WTC11 (cell line): Measurements from ENCODE around the gene TANGO2. TPM values are rescaled to one million over a fixed set of nuclear protein-coding genes. Genes with fewer than 3 reads are reported as not detected.
A peak's percentile ranks its signal among the peaks of the same experiment; 100 is the strongest.

ENCODE experiments used
- ATAC-seq: fragments of 200-7000 bp; cut with Tn5 transposase; 2 replicates; pipeline ENCODE4 v1.10.0; 2021; ENCODE audit warnings: mild to moderate bottlenecking, moderate library complexity
- CTCF ChIA-PET: fragments of 300-600 bp; sonication (Branson Sonifier 250); formaldehyde crosslinking; loops from one replicate; lab custom pipeline; 2021; ENCODE audit warnings: antibody characterized with exemption; lab: Charles Lee
- POLR2A ChIA-PET: fragments of 350-600 bp; sonication (Branson Sonifier 250); formaldehyde crosslinking; loops from one replicate; lab custom pipeline; 2021; ENCODE audit warnings: antibody characterized with exemption; lab: Charles Lee
- DNase-seq: peaks from one replicate; pipeline ENCODE4 v3.0.0; 2021; ENCODE audit warnings: low spot score
- H3K27ac Mint-ChIP-seq: 2 replicates; pipeline ENCODE4 v1.8.0; 2021; ENCODE audit warnings: mixed read lengths
- H3K27me3 Mint-ChIP-seq: 2 replicates; pipeline ENCODE4 v1.8.0; 2021; ENCODE audit warnings: low read depth, mild to moderate bottlenecking, moderate library complexity, mixed read lengths
- H3K36me3 Mint-ChIP-seq: 2 replicates; pipeline ENCODE4 v1.8.0; 2021; ENCODE audit warnings: mixed read lengths
- H3K4me1 Mint-ChIP-seq: 2 replicates; pipeline ENCODE4 v1.8.0; 2022; ENCODE audit warnings: mixed read lengths
- H3K4me3 Mint-ChIP-seq: 2 replicates; pipeline ENCODE4 v1.8.0; 2021; ENCODE audit warnings: mild to moderate bottlenecking, moderate library complexity, mixed read lengths
- H3K9me3 Mint-ChIP-seq: 2 replicates; pipeline ENCODE4 v1.8.0; 2021; ENCODE audit warnings: mixed read lengths
- ATF1 ChIP-seq: sonication (generic); formaldehyde crosslinking; IDR thresholded peaks from 2 replicates; pipeline ENCODE4 v1.8.1; 2023; ENCODE audit warnings: mild to moderate bottlenecking, moderate library complexity, missing genetic modification reagents
- ATF2 ChIP-seq: sonication (generic); formaldehyde crosslinking; IDR thresholded peaks from 2 replicates; pipeline ENCODE4 v1.8.1; 2022; ENCODE audit warnings: low read depth, missing genetic modification reagents, borderline replicate concordance
- CREB1 ChIP-seq: sonication (generic); formaldehyde crosslinking; IDR thresholded peaks from 2 replicates; pipeline ENCODE4 v1.8.0; 2023; ENCODE audit warnings: mild to moderate bottlenecking, missing genetic modification reagents
- ETV6 ChIP-seq: sonication (generic); formaldehyde crosslinking; IDR thresholded peaks from 2 replicates; pipeline ENCODE4 v1.8.1; 2022; ENCODE audit warnings: mild to moderate bottlenecking, missing genetic modification reagents
- FOXP1 ChIP-seq: sonication (generic); formaldehyde crosslinking; IDR thresholded peaks from 2 replicates; pipeline ENCODE4 v1.8.0; 2022; ENCODE audit warnings: missing genetic modification reagents, mild to moderate bottlenecking, moderate library complexity, borderline replicate concordance
- GRHL2 ChIP-seq: fragments of 250-450 bp; sonication (Bioruptor Pico); IDR thresholded peaks from 2 replicates; pipeline ENCODE4 v1.8.0; 2022; ENCODE audit warnings: mild to moderate bottlenecking, moderate library complexity; ENCODE audit not compliant: insufficient replicate concordance, severe bottlenecking
- MYBL2 ChIP-seq: sonication (generic); formaldehyde crosslinking; IDR thresholded peaks from 2 replicates; pipeline ENCODE4 v1.8.1; 2023; ENCODE audit warnings: mild to moderate bottlenecking, moderate library complexity, missing genetic modification reagents
- PRRX2 ChIP-seq: fragments of 250-450 bp; sonication (Bioruptor Pico); IDR thresholded peaks from 2 replicates; pipeline ENCODE4 v1.8.0; 2021; ENCODE audit warnings: mild to moderate bottlenecking
- SOX15 ChIP-seq: fragments of 250-450 bp; sonication (Bioruptor Pico); IDR thresholded peaks from 2 replicates; pipeline ENCODE4 v1.9.0; 2021; ENCODE audit warnings: mild to moderate bottlenecking
- TCF7 ChIP-seq: sonication (generic); formaldehyde crosslinking; IDR thresholded peaks from 2 replicates; pipeline ENCODE4 v1.8.0; 2022; ENCODE audit warnings: mild to moderate bottlenecking, low read depth, missing genetic modification reagents, moderate library complexity
- ZNF232 ChIP-seq: sonication (generic); formaldehyde crosslinking; IDR thresholded peaks from 2 replicates; pipeline ENCODE4 v1.8.0; 2022; ENCODE audit warnings: mild to moderate bottlenecking, missing genetic modification reagents
- ZNF671 ChIP-seq: fragments of 250-450 bp; sonication (Bioruptor Pico); IDR thresholded peaks from 2 replicates; pipeline ENCODE4 v1.8.0; 2021; ENCODE audit warnings: mild to moderate bottlenecking
- total RNA-seq: library from RNA; stranded (reverse); gene quantifications from 3 replicates; pipeline ENCODE4 v1.2.3, GENCODE V29; 2021
- TF ChIP-seq, protein P1 (sequence below): sonication (generic); formaldehyde crosslinking; IDR thresholded peaks from 2 replicates; pipeline ENCODE4 v1.8.1; 2022; ENCODE audit warnings: missing genetic modification reagents, borderline replicate concordance
- TF ChIP-seq, protein P2 (sequence below): sonication (generic); formaldehyde crosslinking; conservative IDR thresholded peaks from 2 replicates; pipeline ENCODE4 v1.8.1; 2022; ENCODE audit warnings: mild to moderate bottlenecking, missing genetic modification reagents
- TF ChIP-seq, protein P3 (sequence below): sonication (generic); formaldehyde crosslinking; IDR thresholded peaks from 2 replicates; pipeline ENCODE4 v1.8.0; 2023; ENCODE audit warnings: missing genetic modification reagents, mild to moderate bottlenecking, borderline replicate concordance
- TF ChIP-seq, protein P4 (sequence below): sonication (generic); formaldehyde crosslinking; IDR thresholded peaks from 2 replicates; pipeline ENCODE4 v1.8.1; 2023; ENCODE audit warnings: mild to moderate bottlenecking, missing genetic modification reagents, moderate library complexity
- TF ChIP-seq, protein P5 (sequence below): sonication (generic); formaldehyde crosslinking; IDR thresholded peaks from 2 replicates; pipeline ENCODE4 v1.8.1; 2023; ENCODE audit warnings: mild to moderate bottlenecking, missing genetic modification reagents, borderline replicate concordance
- TF ChIP-seq, protein P6 (sequence below): sonication (generic); formaldehyde crosslinking; IDR thresholded peaks from 2 replicates; pipeline ENCODE4 v1.8.1; 2023; ENCODE audit warnings: mild to moderate bottlenecking, moderate library complexity, missing genetic modification reagents

The TANGO2 gene
- total RNA-seq, 1 experiment from 2014 or later = 14.8 TPM

DNA sequence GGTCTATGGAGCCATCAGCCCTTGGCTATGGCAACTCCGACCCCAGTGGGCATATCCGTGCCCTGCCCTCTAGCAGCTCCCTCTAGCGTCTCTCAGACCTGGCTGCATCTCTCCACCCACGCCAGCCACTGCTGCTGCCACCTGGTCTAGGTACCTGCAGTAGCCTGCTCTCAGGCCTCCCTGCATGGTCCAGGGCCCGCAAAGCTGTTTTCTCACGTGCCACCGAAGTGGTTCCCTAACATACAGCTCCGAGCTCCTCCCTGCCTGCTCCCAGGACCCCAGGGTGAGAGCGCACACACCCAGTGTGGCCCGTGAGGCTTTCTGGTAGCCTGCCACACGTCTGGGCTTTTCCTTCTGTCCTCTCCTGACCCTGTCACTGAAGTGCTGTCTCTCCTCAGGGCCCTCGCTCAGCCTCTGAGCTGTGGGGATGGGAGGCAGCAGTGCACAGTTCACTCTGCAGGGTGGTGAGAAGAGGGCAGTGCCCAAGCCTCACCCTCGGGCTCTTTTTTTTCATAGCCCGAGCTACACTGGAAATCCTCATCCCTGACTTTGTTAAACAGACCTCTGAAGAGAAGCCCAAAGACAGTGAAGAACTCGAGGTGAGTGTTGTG is 73.4 kb downstream of the TANGO2 start:
- H3K36me3 Mint-ChIP-seq = peaks cover 93% of the 10 kb centered on the region
- DNase-seq = no peak
- peak; percentile 48; the same call in 1 of the 2 replicates for ATAC-seq
- no peaks in the 10 kb centered on the region for H3K9me3 Mint-ChIP-seq
- ChIA-PET POLR2A (no interaction called here), CTCF (interaction anchor here (0.9 to 1.8 kb wide), 4 partner anchors 9 to 26 kb away, joined by 3 to 5 read pairs (median 4); partner anchors contain the start of gene RANBP1)
- no peak for TF ChIP-seq ZNF671
- TF ChIP-seq, protein P1, sequence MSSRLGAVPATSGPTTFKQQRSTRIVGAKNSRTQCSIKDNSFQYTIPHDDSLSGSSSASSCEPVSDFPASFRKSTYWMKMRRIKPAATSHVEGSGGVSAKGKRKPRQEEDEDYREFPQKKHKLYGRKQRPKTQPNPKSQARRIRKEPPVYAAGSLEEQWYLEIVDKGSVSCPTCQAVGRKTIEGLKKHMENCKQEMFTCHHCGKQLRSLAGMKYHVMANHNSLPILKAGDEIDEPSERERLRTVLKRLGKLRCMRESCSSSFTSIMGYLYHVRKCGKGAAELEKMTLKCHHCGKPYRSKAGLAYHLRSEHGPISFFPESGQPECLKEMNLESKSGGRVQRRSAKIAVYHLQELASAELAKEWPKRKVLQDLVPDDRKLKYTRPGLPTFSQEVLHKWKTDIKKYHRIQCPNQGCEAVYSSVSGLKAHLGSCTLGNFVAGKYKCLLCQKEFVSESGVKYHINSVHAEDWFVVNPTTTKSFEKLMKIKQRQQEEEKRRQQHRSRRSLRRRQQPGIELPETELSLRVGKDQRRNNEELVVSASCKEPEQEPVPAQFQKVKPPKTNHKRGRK = no peak
- TF ChIP-seq FOXP1 (CRISPR knock-in tag) = 0 out of 2 replicates have a peak, but pooled peaks have one; percentile 32
- no peak for TF ChIP-seq ZNF232 (CRISPR knock-in tag)
- TF ChIP-seq, protein P2, sequence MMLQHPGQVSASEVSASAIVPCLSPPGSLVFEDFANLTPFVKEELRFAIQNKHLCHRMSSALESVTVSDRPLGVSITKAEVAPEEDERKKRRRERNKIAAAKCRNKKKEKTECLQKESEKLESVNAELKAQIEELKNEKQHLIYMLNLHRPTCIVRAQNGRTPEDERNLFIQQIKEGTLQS = no peak
- TF ChIP-seq GRHL2 (CRISPR knock-in tag) = no peak
- H3K27me3 Mint-ChIP-seq = no peaks in the 10 kb centered on the region
- no peaks in the 10 kb centered on the region; the same call in 1 of the 2 replicates for H3K4me1 Mint-ChIP-seq
- no peak overlapping the region for H3K27ac Mint-ChIP-seq
- H3K4me3 Mint-ChIP-seq = no peak overlapping the region

GRCh38 chr22:20095521-20095920 is 74.6 kb downstream of the TANGO2 start:
- CTCF ChIA-PET = no interaction called here
- DNase-seq (no peak), ATAC-seq (no peak)
- POLR2A ChIA-PET = no interaction called here
- H3K4me1 Mint-ChIP-seq = peaks cover 12% of the 10 kb centered on the region
- no peak overlapping the region for H3K4me3 Mint-ChIP-seq
- no peaks in the 10 kb centered on the region for H3K27me3 Mint-ChIP-seq
- no peak overlapping the region for H3K27ac Mint-ChIP-seq
- no peaks in the 10 kb centered on the region for H3K9me3 Mint-ChIP-seq
- peaks cover 93% of the 10 kb centered on the region for H3K36me3 Mint-ChIP-seq
- TF ChIP-seq ETV6 (no peak), SOX15 (no peak), PRRX2 (CRISPR knock-in tag) (no peak), TCF7 (CRISPR knock-in tag) (no peak), ATF1 (CRISPR knock-in tag) (no peak), MYBL2 (CRISPR knock-in tag) (no peak), ATF2 (CRISPR knock-in tag) (no peak), CREB1 (no peak)
- TF ChIP-seq, protein P3, sequence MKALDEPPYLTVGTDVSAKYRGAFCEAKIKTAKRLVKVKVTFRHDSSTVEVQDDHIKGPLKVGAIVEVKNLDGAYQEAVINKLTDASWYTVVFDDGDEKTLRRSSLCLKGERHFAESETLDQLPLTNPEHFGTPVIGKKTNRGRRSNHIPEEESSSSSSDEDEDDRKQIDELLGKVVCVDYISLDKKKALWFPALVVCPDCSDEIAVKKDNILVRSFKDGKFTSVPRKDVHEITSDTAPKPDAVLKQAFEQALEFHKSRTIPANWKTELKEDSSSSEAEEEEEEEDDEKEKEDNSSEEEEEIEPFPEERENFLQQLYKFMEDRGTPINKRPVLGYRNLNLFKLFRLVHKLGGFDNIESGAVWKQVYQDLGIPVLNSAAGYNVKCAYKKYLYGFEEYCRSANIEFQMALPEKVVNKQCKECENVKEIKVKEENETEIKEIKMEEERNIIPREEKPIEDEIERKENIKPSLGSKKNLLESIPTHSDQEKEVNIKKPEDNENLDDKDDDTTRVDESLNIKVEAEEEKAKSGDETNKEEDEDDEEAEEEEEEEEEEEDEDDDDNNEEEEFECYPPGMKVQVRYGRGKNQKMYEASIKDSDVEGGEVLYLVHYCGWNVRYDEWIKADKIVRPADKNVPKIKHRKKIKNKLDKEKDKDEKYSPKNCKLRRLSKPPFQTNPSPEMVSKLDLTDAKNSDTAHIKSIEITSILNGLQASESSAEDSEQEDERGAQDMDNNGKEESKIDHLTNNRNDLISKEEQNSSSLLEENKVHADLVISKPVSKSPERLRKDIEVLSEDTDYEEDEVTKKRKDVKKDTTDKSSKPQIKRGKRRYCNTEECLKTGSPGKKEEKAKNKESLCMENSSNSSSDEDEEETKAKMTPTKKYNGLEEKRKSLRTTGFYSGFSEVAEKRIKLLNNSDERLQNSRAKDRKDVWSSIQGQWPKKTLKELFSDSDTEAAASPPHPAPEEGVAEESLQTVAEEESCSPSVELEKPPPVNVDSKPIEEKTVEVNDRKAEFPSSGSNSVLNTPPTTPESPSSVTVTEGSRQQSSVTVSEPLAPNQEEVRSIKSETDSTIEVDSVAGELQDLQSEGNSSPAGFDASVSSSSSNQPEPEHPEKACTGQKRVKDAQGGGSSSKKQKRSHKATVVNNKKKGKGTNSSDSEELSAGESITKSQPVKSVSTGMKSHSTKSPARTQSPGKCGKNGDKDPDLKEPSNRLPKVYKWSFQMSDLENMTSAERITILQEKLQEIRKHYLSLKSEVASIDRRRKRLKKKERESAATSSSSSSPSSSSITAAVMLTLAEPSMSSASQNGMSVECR (CRISPR knock-in tag) = no peak
- TF ChIP-seq, protein P4, sequence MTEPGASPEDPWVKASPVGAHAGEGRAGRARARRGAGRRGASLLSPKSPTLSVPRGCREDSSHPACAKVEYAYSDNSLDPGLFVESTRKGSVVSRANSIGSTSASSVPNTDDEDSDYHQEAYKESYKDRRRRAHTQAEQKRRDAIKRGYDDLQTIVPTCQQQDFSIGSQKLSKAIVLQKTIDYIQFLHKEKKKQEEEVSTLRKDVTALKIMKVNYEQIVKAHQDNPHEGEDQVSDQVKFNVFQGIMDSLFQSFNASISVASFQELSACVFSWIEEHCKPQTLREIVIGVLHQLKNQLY = no peak
- TF ChIP-seq, protein P5, sequence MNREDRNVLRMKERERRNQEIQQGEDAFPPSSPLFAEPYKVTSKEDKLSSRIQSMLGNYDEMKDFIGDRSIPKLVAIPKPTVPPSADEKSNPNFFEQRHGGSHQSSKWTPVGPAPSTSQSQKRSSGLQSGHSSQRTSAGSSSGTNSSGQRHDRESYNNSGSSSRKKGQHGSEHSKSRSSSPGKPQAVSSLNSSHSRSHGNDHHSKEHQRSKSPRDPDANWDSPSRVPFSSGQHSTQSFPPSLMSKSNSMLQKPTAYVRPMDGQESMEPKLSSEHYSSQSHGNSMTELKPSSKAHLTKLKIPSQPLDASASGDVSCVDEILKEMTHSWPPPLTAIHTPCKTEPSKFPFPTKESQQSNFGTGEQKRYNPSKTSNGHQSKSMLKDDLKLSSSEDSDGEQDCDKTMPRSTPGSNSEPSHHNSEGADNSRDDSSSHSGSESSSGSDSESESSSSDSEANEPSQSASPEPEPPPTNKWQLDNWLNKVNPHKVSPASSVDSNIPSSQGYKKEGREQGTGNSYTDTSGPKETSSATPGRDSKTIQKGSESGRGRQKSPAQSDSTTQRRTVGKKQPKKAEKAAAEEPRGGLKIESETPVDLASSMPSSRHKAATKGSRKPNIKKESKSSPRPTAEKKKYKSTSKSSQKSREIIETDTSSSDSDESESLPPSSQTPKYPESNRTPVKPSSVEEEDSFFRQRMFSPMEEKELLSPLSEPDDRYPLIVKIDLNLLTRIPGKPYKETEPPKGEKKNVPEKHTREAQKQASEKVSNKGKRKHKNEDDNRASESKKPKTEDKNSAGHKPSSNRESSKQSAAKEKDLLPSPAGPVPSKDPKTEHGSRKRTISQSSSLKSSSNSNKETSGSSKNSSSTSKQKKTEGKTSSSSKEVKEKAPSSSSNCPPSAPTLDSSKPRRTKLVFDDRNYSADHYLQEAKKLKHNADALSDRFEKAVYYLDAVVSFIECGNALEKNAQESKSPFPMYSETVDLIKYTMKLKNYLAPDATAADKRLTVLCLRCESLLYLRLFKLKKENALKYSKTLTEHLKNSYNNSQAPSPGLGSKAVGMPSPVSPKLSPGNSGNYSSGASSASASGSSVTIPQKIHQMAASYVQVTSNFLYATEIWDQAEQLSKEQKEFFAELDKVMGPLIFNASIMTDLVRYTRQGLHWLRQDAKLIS (CRISPR knock-in tag) = no peak
- TF ChIP-seq, protein P6, sequence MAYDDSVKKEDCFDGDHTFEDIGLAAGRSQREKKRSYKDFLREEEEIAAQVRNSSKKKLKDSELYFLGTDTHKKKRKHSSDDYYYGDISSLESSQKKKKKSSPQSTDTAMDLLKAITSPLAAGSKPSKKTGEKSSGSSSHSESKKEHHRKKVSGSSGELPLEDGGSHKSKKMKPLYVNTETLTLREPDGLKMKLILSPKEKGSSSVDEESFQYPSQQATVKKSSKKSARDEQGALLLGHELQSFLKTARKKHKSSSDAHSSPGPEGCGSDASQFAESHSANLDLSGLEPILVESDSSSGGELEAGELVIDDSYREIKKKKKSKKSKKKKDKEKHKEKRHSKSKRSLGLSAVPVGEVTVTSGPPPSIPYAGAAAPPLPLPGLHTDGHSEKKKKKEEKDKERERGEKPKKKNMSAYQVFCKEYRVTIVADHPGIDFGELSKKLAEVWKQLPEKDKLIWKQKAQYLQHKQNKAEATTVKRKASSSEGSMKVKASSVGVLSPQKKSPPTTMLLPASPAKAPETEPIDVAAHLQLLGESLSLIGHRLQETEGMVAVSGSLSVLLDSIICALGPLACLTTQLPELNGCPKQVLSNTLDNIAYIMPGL (CRISPR knock-in tag) = no peak
- TF ChIP-seq, protein P1 = no peak
